ENCODE data around the gene ACOT7.
A peak's percentile ranks its signal among the peaks of the same experiment; 100 is the strongest.

The ACOT7 gene

DNA sequence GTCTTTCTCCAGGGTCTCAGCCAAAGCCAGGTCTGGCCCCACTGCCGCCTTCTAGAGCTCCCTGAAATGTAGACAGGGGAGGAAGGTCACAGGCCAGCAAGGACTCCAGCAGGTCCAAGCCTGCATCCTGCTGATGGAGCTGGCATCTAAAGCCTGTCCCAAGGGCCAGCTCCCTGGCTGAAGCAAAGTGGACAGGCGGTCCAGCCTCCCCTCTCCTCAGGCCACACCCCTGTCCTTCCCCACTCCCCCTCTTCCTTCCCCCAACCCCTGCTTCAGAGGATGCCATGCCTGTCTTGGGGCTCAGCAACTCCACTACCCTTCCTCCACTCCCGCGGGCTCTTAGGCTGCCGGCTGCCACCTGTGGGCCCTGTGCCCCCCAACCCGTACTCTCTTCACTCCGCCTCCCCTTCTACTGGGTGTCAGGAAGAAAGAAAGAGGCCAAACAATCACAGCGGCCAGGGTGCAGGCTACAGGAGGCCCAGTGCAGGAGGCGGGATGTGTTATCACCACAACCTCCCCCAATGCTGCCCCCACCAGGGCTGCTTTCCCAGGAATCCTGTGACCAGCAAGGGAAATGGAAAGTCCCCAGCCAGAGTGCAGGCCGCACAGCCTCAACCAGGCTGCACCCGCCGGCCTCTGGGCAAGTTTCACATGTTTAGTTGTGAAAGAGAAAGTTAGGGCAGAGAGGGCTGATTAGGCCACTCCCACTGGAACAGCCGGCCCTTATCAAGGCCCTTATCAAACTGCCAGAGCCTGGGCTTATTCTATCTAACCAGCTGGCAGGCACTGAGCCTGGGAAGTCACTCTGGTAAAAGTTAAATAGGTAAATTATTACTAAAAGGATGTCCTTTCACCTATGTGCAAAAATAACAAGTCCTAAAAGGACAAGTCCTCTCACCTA is 34.1 kb downstream of the ACOT7 start:
- no peak for DNase-seq

DNA sequence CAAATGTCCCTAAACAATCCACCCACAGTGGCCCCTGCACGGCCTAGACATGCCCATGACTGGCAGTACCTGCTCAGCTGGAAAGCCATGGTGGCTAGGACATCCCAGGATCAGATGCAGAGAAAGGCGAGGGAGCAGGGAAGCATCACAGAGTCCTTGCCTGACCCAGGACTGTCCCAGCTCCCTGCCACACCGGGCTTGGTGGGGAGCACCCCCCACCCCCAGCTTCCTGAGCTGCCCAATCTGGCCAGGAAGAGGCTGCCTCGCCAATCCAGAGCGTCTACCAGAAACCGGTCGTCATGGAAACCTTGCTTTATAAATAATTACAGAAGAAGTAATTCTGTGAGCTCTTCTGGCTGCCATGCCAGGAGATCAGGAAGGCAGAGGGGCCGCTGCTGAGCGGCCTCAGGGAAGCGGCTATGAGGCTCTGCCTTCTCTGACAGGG is 34.8 kb downstream of the ACOT7 start:
- DNase-seq, result peak; percentile 62

DNA sequence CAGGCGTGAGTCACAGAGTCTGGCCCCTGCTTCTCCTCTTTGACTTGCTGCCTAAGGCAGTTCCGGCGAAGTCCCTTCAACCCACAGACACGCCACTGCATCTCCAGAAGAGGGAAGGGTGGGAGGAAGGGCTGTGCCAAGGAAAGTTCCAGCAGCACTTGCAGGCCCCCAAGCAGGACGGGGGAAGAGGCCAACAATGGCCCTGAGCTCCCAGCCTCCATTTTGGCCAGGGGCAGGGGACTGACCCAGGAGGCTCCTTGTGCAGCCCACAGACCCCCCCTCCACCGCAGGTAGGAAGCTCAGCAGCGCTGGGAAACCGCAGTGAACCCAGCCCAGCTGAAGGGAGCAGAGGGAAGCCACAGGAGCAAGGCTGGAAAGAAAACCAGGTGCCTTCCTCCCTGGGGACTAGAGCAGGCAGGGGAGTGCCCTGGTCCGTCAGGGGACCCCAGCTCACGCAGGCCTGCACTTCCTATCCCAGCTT is 35.4 kb downstream of the ACOT7 start:
- no peak for DNase-seq

DNA sequence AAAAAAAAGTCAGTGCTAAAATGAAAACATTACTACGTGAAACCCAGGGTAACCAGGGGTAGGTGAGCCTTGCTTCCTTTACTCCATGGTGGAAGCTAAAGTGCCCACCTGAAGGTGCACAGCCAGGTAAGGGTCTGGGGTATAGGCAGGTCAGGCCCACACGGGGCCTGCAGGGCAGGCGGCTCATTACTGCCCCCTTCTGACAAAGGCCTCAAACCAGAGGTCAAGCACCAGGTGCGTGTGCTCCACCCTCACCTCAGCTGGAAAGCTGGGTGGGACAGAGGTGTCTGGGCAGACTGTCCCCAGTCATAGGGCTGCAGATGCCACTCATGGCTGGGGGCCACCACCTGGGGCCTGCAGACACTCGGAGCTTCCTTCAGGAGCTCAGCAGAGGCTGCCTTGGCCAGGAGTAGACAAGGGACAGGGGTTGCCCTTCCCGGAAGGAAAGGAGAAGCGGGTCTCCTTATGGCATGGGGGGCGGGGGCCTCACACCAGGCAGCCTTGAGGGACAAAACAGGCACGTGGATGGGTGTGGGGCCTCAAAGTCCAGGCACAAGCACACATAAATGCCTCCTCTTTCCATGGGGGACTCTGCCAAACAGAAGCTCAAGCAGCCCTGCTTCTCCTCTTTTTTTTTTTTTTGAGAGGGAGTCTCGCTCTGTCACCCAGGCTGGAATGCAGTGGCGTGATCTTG is 36.2 kb downstream of the ACOT7 start:
- DNase-seq, result no peak

DNA sequence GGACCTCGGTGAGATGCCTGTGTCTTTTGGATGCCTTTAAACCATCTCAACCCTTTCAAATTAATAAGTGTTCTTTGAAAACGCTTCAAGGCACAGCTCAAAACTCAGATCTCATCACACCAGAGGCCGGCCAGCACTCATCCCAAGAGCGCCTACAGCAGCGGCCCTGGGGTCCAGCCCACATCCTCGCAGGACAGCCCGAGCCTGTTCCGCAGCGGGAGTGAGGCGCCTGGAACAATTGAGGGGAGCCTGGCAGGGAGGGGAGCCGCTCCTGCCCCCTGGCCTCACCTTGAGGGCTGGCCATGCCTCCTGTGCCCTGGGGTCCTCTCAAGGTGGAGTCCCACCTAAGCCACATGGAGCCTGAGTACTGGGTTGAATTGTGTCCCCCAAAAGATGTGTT is 37.9 kb downstream of the ACOT7 start:
- no peak for DNase-seq

DNA sequence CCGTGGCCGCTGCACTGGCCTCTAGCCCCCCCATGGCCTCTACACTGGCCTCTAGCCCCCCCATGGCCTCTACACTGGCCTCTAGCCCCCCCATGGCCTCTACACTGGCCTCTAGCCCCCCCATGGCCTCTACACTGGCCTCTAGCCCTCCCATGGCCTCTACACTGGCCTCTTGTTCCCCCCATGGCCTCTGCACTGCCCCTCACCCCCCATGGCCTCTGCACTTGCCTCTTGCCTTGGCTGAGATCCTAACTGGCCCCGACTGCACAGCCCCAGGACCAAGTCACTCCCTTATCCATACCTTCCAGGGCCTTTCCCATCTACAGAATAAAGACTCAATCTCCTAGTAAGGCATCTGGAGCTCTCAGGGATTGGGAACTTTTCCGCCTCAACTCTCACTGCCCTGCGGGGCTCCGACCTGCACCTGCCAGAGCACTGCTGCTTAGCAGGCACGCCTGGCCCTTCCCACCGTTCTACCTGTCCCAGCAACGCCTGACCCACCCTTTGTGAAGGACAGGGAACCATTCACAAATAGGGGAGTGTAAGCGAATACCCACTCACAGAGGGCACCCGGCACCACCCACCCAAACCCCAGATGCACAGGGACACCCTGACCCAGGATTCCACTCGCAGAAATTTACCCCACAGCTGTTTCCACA is 38.8 kb downstream of the ACOT7 start:
- DNase-seq, result no peak

DNA sequence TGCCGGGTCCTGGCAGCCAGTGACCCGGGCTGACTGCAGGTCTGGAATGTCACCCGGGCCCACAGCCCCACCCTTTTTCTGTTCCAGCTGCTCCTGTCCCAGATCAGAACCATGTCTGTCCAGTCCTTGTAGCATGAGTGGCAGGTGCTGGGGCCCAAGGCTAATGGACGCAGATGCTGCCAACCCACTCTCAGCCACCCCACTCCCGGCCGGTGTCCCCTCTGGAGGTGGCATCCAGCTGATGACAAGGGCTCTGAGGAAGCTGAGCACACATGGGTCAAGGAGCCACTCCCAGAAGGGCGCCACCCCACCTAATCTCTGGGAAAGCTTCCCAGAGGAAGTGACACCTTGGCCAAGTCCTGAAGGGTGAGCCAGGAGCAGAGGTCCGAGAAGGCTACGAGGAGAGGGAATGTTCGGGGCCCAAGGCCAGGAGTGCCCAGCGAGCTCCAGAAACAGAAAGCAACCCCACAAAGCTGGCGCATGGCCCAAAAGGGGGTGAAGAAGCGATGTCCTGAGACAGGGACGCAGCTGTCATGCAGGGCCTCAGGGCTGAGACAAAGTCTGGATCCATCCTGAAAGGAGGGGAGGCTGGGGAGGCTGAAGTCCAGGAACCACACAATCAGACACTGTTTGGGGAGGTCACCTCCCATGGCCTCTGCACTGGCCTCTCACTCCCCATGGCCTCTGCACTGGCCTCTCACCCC is 39.5 kb downstream of the ACOT7 start:
- DNase-seq, result no peak

DNA sequence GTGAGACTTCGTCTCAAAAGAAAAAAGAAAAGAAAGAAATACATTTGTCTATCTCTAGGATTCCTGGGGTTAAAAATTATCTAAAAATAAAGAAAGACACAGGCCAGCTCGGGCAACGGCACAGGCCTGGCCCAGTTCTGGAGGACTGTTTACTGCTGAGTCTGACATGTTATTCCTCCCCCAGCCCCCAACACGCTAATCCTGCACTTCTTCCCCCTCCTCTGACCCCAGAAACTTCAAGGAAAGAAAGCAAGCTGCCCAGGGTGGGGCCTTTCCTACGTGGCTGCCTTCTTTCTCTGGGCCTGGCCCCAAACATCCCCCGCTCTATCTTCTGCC is 40.0 kb downstream of the ACOT7 start:
- DNase-seq, result no peak

DNA sequence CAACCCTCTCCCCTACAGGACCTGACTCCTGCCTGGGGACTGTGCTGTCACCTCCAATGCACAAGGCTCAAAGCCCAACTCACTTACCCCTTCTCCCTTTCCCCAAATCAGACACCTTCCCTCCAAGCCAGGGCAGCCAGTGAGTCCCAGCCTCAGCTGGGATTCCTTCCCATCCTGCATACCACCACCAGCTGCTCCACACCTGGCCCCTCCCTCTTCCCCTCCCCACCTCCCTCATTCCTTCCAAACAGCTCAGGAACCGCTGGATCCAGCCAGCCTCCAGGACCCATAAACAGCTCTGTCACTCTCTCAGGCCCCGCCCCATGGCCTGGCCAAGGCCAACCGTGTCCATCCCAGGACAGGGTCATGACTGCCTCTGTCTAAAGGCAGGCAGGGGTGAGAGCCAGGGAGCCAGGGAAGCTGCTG is 41.4 kb downstream of the ACOT7 start:
- DNase-seq, result no peak

DNA sequence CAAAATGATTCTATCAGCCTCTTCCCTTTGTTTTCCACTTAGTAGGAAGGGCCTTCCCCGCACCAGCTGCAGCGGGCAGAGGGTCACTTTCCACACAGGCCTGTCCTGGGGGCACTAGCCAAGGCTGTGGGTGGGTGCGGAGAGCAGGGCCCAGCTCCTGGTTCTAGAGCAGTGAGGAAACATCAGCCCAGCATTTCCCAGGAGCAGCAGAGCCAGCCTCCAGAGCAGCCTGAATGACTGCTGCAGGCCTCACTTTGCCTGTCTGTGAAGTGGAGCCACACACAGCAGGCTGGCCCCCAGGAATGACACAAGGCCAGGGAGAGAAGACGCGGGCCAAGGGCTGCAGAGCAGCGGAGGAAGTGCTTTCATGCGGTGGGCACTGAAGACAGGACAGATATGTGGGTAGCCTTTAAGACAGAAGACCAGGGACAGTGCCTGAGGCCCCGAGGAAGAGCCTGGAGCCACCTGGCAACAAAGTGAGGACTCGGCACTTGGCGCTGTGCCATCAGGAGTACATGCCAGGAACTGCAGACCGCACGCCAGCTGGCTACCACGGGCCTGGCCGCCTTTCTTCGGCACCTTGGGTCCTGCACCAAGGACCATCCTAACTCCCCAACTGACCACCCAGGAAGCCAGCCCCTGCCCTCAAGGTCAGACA is 42.0 kb downstream of the ACOT7 start:
- DNase-seq, result no peak

DNA sequence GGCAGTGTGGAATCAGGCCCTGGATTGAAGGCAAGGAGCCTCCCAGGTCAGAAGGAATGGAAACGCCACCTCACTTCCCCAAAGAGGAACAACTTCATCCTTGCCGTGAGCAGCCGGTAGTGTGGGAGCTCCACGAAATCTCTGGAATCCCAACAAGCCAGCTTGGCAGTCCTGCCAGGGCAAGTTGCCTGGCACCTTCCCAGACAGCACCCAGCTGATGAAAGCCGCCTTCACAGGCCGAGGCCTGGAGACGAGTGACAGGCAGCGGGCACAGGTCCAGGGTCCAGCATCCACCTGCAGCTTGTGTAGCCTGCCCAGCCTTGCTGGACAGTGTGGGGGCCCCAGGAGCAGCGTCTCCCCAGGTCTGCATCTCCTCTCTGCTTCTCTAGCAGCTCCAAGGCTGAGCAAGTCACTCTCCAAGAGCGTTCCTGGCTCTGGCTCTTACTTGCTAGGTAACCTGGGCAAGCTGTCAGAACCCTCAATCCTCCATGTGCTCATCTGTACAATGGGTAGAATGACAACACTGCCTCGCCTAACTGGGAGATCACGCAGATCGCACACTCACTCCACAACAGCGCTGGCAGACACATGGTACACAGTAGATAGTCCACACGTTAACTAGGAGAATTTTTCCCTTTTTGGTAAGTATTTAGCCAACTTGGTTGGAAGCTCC is 43.0 kb downstream of the ACOT7 start:
- no peak for DNase-seq

DNA sequence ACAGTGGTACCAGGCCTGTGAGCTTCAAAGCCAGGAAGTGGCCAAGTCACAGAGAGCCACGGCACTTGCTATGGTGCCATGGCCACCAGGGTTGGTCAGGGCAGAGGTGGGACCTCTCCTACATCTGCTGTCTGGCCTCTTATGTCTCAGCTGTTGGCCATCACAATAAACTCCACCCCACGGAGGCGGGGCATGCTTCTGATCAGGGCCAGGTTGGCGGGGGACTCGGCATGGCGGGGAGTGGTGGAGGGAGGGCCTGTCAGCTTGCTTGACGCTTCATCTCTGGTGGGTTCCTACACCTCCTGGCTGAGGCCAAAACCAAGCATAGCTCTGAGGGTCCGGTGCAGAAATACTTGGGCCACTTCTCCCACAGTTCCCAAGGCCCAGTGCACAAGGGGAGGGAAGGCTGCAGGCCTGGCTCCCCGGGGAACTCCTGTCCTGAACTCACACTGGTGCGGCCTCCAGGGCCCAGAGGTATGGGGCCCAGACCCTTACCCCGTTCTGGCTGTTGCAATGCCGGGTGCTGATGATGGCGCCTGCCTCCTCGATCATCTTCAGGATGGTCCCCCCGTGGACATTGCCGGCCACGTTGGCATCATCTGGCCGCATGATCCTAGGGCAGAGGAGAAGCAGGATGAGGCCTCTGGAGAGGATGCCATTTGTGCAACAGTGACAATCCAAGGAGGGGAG is 44.2 kb downstream of the ACOT7 start:
- no peak for DNase-seq

DNA sequence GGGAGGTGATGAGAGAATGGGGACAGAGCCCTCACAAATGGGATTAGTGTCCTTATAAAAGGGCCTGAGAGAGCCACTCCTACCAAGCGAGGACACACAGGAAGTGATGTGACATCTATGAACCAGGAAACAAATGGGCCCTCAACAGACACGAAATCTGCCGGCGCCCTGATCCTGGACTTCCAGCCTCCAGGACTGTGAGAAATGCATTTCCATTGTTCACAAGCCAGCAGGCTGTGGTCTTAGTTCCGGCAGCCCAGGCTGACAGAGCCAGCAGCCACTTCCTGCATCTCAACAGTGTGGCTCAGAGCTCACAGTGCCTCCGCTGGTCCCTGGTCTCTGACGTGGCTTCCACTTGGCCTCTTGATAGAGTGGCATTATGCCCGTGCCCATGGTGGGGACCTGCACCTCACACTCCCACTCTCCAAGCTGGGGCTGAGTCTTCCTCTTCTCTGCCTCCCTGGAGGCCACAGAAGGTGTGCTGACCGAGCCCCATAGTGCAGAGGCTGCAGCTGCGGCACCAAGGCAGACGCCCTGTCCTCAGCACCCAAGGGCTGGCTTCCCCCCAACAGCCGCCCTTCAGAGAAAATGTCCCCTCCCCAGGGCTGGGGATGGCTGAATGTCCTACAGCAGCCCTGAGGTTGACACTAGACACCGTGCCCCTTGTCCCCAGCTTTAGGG is 44.9 kb downstream of the ACOT7 start:
- DNase-seq, result no peak

DNA sequence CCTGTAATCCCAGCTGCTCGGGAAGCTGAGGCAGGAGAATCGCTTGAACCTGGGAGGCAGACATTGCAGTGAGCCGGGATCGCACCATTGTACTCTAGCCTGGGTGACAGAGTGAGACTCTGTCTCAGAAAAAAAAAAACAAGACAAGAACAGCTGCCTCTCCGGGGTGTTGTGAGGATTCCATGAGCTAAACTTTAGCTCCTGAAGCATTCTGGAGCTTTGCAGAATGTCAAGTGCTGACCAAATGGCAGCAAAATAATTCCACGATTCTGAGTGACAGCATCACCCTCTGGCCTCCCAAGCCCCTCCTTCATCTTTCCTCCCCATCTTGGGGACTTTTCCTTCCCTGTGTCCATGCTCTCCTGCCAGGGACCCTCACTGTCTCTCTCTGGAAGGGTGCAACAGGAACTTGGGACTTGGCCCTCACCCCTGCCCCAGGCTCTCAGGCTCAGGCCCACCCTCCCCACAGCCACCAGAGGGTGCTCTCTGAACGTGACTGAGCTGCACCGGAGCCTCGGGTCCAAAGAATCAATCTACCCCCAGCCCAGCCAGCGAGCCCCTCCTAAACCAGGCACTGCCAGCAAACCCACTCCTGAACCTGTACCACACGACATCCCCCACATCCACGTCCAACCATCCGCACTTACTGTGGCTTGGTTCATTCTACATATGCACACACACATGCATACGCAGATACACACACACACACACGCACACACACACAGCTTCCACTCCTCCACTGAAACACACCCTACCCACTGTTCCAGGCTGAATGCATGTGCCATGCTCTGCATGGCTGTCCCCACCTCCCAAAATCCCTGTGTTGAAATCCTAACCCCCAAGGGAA is 45.7 kb downstream of the ACOT7 start:
- no peak for DNase-seq

DNA sequence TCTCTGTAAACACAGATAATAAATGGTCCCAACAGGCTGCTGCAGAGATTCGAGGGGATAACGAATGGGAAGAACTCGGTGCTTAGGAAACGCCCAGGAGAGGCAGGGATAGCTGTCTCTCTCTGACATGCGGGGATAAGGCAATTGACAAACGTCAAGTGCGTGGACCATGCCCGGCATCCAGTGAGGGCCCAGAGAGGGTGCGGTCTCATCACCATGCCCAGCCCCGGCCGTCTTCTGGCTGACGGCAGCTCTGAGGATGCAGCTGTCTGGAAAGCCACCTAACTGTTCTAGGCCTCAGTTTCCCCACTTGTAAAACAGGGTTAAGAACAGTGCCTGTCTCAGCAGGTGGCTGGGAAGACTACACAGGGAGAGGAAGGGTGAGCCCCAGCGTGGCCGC is 48.1 kb downstream of the ACOT7 start:
- no peak for DNase-seq

DNA sequence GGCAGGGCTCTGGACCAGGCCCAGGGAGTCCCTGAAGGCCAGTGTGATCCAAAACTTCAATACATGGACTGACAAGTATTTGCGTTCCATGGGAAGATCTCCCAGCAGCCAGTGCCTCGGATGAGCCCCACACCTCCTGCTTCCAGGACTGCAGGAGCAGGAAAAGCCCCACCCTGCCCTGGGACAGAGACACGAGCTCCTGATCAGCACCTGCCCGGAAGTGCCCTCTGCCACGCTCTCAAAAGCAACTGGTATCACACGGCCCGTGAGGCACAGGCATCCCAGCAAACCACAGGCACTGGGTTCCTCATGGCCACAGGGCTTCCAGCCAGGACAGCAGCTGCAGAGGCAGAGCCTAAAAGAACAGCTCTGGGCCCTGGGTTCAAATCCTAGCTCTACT is 48.6 kb downstream of the ACOT7 start:
- no peak for DNase-seq

DNA sequence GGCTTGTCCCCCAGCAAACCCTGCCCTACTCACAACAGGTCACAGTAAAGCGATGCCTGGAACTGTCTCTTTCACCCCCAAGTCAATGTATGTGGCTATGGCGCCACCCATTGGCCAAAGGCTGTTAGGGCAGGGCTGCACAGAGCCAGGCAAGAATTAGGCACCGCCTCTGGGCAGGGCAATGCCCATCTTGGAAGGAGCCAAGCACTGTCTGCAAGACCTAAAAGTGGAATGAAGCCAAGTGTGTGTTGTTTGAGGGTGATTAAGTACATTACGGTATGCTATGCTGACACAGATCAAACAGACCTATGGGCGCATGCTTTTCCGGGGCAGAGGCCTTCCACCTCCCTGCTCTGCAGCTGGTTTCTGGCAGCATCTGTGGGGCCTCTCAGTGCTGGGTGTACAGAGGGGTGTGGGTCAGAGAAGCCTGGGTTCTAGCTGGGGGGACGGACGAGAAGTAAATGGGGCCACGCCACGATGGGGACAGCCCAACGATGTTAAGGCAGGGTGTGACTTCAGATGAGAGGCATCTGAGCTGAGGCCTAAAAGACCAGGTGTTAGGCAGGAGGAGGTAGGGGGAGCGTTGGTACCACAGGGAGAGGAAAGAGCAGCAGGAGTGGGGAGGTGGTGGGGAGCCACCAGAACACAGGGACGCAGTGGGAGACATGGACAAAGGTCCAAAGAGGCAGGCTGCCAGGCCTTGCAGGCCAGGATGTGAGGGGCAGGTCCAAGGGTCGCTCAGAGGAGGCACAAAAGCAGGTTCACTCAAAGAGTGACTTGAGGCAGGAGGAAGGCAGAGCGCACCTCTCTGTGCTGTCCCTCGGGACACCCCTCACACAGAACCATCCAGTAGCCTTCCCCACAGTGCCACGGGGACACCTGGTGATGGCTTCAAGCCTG is 49.8 kb downstream of the ACOT7 start:
- DNase-seq, result peak; percentile 76

DNA sequence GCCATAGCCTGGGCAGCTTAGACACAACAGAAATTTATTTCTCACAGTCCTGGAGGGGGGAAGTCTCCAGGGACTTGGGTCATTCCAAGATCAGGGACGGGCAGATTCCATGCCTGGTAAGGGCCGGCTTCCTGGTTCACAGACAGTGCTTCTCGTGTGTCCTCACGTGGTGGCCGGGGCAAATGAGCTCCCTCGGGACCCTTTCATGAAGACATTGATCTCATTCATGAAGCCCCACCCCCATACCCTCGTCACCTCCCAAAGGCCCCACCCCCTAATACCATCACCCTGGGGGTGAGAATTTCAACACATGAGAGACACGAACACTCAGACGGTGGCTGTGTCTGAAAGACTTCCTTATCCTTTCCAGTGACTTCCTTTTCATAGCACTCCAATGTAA is 51.5 kb downstream of the ACOT7 start:
- no peak for DNase-seq

DNA sequence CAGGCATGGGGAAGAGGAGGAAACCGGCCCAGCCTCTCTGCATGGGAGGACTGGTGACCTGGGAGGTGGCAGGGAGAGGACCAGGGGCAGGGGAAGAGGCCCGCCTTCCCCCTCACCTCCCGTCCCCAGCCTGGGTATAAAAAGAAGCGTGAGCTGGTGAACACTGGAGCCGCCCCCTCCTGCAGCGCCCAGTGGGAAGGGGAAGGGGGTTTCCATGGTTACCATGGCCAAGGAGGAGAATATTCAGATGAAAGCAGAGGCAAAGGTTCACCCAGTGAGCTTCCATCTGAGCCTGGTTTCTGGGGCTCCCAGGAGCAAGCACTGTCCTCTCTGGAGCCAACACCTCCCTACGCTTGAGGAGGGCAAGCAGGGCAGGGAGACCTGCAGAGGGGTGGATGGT is 54.9 kb downstream of the ACOT7 start:
- DNase-seq, result peak; percentile 86

Data from NCI-H2227 treated with DMSO at 0.1 percent for 48 hours (cell line).